ENCODE data around the gene FCN1.

GRCh38 chr9:134914501-134914834, 3.2 kb downstream of the FCN1 start:
- no peak for TF ChIP-seq CTCF (IDR thresholded peaks at IDR 0.05; ENCODE audit: poor library complexity)
- TF ChIP-seq EZH2phosphoT487 (IDR thresholded peaks at IDR 0.05; ENCODE audit: low read depth, severe bottlenecking, unreplicated experiment), result no peak
- TF ChIP-seq EZH2 (IDR thresholded peaks at IDR 0.05; ENCODE audit: borderline replicate concordance), result no peak
